NCI-H748 treated with DMSO at 0.1 percent for 48 hours (cell line): ENCODE measurements around the gene NKX6-2.
"Not testable (repeated sequence)": the region's sequence is repeated elsewhere in the genome, so short reads cannot be mapped to it uniquely, and the experiment has no call there.

Source experiments
- DNase-seq: peaks from one replicate; lab custom pipeline; 2025; lab: John Stamatoyannopoulos, UW

Gene NKX6-2

GRCh38 chr10:132796846-132797245, 10.9 kb upstream of the NKX6-2 start:
- no peak for DNase-seq

GRCh38 chr10:132793871-132794849, 8.2 kb upstream of the NKX6-2 start:
- DNase-seq: no peak

- DNase-seq: no peak
Observed at GRCh38 chr10:132793213-132793612, 7.3 kb upstream of the NKX6-2 start.

DNA sequence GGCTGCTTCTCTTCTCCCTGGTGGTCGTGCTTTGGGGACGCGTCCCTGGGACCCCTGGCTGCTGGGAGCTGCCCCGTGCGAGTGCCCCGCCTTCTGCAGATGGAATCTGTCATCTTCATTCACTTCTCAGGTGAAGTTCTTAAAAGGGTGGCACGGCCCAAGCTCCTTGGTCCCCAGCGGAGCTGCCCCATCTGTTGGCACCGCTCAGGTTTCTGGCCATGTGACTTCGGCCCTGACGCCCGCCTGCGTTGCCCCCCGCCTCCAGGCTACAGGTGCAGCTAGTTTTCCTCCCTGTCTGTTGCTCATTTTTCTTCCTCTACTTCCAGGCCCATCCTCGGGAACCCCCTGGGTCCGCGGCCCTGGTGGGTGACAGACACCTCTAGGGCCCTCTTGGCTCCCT, 6.8 kb upstream of the NKX6-2 start:
- no peak for DNase-seq

- DNase-seq: not testable (repeated sequence)
Observed at GRCh38 chr10:132792099-132792498, 6.2 kb upstream of the NKX6-2 start.

DNA sequence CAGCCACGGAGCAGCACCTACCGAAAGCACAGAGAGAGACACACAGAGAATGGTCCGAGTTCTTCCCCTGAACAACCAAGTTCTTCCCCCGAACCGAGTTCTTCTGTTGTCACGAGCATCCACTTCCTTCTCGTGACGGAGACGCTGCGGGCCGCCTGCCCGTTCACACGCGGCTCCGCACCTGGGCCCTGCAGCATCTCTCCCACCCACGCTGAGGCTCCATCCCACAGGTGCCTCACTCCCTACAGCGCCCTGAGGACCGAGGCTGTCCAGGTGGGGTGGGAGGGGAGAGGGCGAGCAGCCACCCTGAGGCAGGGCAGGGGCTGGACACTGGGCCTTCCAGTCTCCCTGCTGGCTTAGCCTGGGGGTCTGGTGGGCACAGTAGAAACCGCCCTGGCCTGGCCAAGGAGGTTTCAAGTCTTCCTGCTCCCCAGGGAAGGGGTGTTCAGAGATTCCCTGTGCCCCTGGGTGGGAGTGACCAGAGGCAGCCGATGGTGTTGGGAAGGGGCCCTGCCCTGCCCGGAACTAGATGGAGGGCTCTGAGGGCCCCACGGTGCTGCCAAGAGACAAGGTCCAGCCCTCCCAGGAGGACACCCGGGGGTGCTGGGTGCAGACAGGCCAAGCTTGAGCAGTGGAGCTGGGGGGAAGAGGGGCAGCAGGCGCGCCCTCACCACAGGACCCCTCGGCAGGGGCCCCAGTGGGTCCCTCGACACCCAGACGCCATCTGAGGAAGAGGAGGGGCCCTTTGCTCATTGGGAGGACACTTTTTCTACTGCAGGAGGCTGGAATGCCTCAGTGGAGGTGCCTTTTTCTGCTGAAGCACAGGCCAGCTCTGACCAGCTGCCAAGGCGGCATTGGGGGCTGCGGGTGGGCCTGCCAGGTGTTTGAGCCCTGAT, 5.2 kb upstream of the NKX6-2 start:
- DNase-seq: no peak

GRCh38 chr10:132790470-132790869, 4.5 kb upstream of the NKX6-2 start:
- no peak for DNase-seq

DNA sequence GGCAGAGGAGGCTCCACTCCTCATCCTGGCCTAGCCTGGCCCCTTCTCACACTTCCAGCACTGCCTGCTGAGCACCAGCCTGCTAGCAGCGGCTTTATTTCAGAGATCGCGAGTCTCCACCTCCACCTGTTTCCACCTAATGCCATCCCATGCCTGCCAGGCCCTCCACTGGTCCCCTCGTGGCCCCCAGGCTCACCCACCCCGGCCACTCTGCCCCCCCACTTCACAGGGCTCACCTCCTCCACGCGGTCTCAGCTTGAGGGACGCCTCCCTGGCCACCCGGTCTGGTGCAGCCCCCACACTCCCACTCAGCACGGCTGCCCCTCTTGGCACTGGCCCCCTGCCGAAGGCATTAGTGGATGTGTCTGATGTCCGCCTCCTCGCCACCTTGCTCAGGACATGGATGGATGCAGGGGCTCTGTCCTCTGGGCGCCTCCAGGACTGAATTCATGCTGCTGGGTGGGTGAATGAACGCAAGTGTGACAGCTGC, 3.8 kb upstream of the NKX6-2 start:
- no peak for DNase-seq

GRCh38 chr10:132788831-132789219, 2.9 kb upstream of the NKX6-2 start:
- DNase-seq: no peak

DNA sequence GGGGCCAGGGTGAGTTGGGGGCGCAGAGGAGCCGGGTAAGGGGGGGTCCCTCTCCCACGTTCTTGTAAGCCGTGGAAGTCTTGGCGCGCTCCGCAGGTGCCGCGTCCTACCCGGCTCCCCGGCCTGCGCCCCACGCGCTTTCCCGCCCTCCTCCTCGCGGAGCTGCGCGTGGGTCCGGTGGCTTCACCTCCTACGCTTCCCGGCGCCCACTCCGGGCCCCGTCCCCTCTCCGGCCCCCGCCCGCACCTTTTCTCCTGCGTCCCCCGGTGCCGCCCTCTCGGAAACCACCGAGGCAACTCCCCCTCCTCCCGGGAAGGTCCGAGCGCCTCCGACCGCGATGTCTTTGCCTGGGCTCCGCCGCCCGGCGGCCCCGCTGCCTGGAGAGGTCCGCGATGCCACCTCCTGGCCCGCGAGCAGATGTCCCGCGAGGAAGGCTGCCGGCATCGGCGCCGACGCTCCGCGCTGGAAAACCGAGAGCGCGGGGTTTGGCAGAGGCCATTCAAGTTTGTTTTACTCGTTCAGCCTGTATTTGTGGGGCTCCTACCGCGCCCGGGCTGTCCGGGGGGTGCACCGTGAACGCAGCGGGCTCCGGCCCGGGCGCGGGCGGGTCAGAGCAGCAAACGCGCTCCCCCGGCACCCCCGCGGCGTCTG, 2.4 kb upstream of the NKX6-2 start:
- no peak for DNase-seq

GRCh38 chr10:132787495-132788179, 1.7 kb upstream of the NKX6-2 start:
- DNase-seq: peak; percentile 10

DNA sequence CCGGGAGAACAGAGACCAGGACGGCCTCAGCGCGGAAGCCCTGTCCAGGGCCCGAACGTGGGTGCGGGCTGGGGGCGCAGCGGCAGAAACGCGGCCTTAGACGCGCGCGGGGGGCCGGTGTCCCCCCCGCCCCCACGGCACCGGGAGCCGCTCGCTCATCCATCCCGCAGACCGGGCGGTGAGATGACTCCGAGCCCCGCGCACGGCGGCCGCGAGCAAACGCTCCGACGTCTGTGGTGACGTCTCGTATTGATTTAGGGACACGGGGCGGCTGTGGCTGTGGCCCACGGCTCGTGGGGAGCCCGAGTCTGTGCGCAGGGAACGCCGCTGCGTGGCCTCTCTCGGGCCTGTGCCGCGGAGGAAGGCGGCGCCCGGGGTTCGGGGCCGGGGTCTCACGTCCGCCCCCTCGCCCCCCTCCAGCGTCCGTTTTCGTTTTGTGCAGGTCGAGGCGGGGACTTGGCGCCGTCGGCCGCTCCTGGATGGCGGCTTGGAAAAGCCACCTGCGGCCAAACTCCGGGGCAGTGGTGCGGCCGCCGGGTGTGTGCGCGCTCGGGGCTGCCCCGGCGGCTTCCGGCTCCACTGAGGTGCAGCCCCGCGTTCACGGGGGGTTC, 1.0 kb upstream of the NKX6-2 start:
- no peak for DNase-seq

- no peak for DNase-seq
Observed at GRCh38 chr10:132786476-132786883, 533 bp upstream of the NKX6-2 start.

DNA sequence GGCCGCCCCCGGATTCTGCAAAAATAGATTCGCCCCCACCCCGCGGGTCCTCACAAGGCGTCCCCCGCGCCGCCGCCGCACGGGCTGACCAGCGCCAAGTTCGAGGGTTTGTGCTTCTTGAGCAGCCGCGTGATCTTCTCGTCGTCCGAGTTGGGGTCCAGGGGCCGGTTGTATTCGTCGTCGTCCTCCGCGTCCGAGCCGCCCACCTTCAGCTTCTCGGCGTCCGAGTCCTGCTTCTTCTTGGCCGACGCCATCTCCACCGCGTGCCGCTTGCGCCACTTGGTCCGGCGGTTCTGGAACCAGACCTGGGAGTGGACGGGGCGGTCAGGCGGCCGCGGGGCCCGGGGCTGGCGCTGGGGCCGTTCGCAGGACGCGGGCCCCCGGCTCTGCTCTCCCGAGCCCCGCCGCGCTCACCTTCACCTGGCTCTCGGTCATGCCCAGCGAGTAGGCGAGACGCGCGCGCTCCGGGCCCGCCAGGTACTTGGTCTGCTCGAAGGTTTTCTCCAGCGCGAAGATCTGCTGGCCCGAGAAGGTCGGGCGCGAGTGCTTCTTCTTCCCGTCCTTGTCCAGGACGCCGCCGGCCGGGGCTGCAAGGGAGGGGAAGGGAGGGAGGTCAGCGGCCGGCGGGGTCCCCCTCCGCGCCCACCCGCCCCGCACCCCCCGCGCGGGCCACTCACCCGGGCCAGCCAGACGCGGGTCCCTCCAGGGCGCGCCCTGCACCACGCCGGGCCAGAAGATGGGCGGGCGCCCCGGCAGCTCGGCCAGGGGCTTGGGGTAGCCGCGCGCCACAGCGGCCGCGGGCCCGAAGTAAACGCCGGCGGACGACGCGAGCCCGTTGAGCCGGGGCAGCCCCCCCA, 853 bp downstream of the NKX6-2 start:
- no peak for DNase-seq

GRCh38 chr10:132783940-132784865, 1.7 kb downstream of the NKX6-2 start:
- DNase-seq: no peak

DNA sequence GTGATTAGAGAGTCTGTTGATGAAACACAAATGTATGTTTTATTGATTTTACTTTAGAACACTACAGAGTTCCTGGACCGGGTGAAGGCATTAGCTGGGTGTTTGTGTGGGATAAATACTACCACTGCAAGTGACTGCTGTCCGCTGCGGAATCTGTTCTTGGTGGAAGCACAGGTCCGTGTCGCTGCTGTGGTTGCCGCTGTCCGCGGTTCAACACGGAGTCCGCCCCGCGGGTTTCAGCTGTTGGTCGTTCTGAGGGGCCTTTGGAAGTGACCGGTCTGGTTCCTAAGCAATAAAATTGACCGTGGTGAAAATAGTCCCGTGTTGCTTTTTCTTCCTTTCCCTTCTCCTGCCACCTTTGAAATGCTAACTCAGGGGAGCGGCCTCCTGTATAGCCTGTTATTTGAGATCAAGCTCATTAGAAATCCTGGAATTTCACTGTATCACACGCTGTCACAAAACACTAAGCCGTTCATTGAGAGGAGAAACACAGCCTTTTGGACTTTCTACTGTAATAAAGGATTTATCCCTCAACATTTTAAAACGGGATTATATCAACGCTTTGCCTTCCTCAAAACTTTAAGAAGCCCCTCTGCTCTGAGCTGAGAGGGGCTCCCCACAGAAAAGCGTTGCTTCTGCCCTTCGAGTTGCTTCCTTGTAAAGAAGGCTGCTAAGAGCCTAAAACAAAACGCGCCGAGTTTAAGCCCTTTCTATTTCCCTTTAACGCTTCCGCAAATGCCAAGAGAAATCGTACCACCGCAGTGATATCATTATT, 2.6 kb downstream of the NKX6-2 start:
- DNase-seq: no peak

DNA sequence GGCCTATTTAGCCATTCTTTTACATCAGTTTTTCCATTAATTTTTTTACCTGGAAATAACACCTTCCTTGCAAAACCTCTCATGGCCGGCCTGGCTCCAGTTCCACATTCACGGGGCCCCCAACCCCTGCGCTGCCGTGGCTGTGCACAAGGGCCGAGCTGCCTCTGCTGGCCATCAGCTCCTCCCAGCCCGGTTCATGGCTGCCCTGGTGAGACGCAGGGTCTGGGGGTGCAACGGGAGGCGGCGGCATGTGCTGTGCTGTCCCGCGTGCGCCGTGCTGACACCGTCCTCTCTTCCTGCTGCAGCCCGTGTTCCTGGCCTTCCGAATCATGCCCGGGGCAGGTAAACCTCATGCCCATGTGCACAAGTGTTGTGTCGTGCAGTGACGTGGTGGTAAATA, 4.4 kb downstream of the NKX6-2 start:
- no peak for DNase-seq

DNA sequence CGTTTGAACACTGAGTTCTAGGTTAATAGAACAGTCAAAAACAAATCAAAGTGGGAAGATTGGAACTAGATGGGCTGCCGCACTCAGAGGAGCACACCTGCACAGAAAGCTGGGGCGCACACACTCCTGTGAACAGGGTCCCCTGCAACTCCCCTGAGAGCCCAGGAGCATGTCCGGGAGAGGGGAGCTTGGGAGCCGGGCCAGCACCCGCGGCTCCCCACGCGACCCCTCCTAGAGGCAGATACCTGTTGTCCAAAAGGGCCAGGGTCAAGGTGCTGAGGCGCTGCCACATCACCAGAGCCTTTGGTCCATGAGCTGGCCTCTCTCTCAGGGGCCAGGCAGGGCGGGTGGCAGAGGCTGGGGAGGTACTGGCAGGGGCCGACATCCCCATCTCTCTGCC, 5.6 kb downstream of the NKX6-2 start:
- no peak for DNase-seq
